SK-N-SH treated with all-trans-retinoic acid at 6 μM for 48 hours (cell line): ENCODE data around the gene TPRG1.

Source experiments
- ATAC-seq: fragments of 200-7000 bp; cut with Tn5 transposase; 3 replicates; pipeline ENCODE4 v1.9.1; 2020; ENCODE audit warnings: mild to moderate bottlenecking, moderate library complexity
- ARNTL ChIP-seq: fragments of 450-650 bp; formaldehyde crosslinking; IDR thresholded peaks from 2 replicates; pipeline ENCODE4 v1.5.0; 2020; ENCODE audit warnings: low read depth, mild to moderate bottlenecking, moderate library complexity, borderline replicate concordance
- BACH2 ChIP-seq: fragments of 250-450 bp; sonication (Bioruptor Pico); IDR thresholded peaks from 2 replicates; pipeline ENCODE4 v1.9.0; 2021; ENCODE audit warnings: mild to moderate bottlenecking, borderline replicate concordance
- CREB5 ChIP-seq: fragments of 250-450 bp; sonication (Bioruptor Pico); IDR thresholded peaks from 2 replicates; pipeline ENCODE4 v1.5.1; 2020; ENCODE audit warnings: low read depth, mild to moderate bottlenecking, moderate library complexity
- CSDC2 ChIP-seq: fragments of 250-450 bp; sonication (Bioruptor Pico); IDR thresholded peaks from 2 replicates; pipeline ENCODE4 v1.5.0; 2020; ENCODE audit warnings: mild to moderate bottlenecking, moderate library complexity
- CSRNP3 ChIP-seq: fragments of 250-450 bp; sonication (Bioruptor Pico); IDR thresholded peaks from 2 replicates; pipeline ENCODE4 v1.5.1; 2021; ENCODE audit warnings: mild to moderate bottlenecking, moderate library complexity
- ESRRG ChIP-seq: fragments of 250-450 bp; sonication (Bioruptor Pico); IDR thresholded peaks from 2 replicates; pipeline ENCODE4 v1.6.1; 2021; ENCODE audit warnings: mild to moderate bottlenecking
- GLIS3 ChIP-seq: fragments of 250-450 bp; sonication (Bioruptor Pico); IDR thresholded peaks from 2 replicates; pipeline ENCODE4 v1.5.0; 2020; ENCODE audit warnings: mild to moderate bottlenecking, moderate library complexity
- ISL1 ChIP-seq: fragments of 250-450 bp; sonication (Bioruptor Pico); IDR thresholded peaks from 2 replicates; pipeline ENCODE4 v2.1.2; 2022; ENCODE audit warnings: mild to moderate bottlenecking, moderate library complexity
- OSR1 ChIP-seq: fragments of 250-450 bp; sonication (Bioruptor Pico); IDR thresholded peaks from 2 replicates; pipeline ENCODE4 v1.8.0; 2022; ENCODE audit warnings: moderate library complexity, mild to moderate bottlenecking, inconsistent platforms
- PATZ1 ChIP-seq: fragments of 250-450 bp; sonication (Bioruptor Pico); IDR thresholded peaks from 2 replicates; pipeline ENCODE4 v1.8.0; 2020; ENCODE audit warnings: mild to moderate bottlenecking, moderate library complexity, borderline replicate concordance
- POU6F1 ChIP-seq: fragments of 250-450 bp; sonication (Bioruptor Pico); IDR thresholded peaks from 2 replicates; pipeline ENCODE4 v1.8.0; 2021; ENCODE audit warnings: low read depth, mild to moderate bottlenecking, moderate library complexity, borderline replicate concordance
- PPARA ChIP-seq: fragments of 250-450 bp; sonication (Bioruptor Pico); IDR thresholded peaks from 2 replicates; pipeline ENCODE4 v1.5.0; 2020; ENCODE audit warnings: mild to moderate bottlenecking, borderline replicate concordance
- SNAI2 ChIP-seq: fragments of 250-450 bp; sonication (Bioruptor Pico); IDR thresholded peaks from 2 replicates; pipeline ENCODE4 v1.5.0; 2020; ENCODE audit warnings: mild to moderate bottlenecking, moderate library complexity
- TCF4 ChIP-seq: fragments of 250-450 bp; sonication (Bioruptor Pico); IDR thresholded peaks from 2 replicates; pipeline ENCODE4 v1.8.0; 2021; ENCODE audit warnings: mild to moderate bottlenecking, moderate library complexity, borderline replicate concordance
- TOX ChIP-seq: fragments of 250-450 bp; sonication (Bioruptor Pico); IDR thresholded peaks from 2 replicates; pipeline ENCODE4 v1.8.0; 2021; ENCODE audit warnings: mild to moderate bottlenecking, moderate library complexity, borderline replicate concordance
- TSHZ2 ChIP-seq: fragments of 250-450 bp; sonication (Bioruptor Pico); IDR thresholded peaks from 2 replicates; pipeline ENCODE4 v1.5.0; 2020; ENCODE audit warnings: mild to moderate bottlenecking, moderate library complexity
- ZC3H10 ChIP-seq: fragments of 250-450 bp; sonication (Bioruptor Pico); IDR thresholded peaks from 2 replicates; pipeline ENCODE4 v1.5.1; 2021; ENCODE audit warnings: mild to moderate bottlenecking, moderate library complexity
- ZNF565 ChIP-seq: fragments of 450-650 bp; formaldehyde crosslinking; conservative IDR thresholded peaks from 2 replicates; pipeline ENCODE4 v1.5.0; 2020; ENCODE audit warnings: low read depth, mild to moderate bottlenecking, moderate library complexity

The TPRG1 gene

GRCh38 chr3:189237526-189237925 is 65.8 kb downstream of the TPRG1 start:
- TF ChIP-seq TSHZ2 (CRISPR knock-in tag) = no peak
- no peak for TF ChIP-seq ESRRG
- no peak for ATAC-seq

- ATAC-seq = no peak
- TF ChIP-seq CSRNP3 (CRISPR knock-in tag) (no peak), ZC3H10 (CRISPR knock-in tag) (no peak), TOX (CRISPR knock-in tag) (no peak), BACH2 (CRISPR knock-in tag) (no peak), SNAI2 (no peak), TCF4 (CRISPR knock-in tag) (no peak), CREB5 (no peak), ZNF565 (CRISPR knock-in tag) (no peak), ESRRG (no peak), POU6F1 (CRISPR knock-in tag) (no peak), PPARA (CRISPR knock-in tag) (no peak), PATZ1 (CRISPR knock-in tag) (no peak), OSR1 (no peak), ARNTL (CRISPR knock-in tag) (no peak)
- TF ChIP-seq, all 23 proteins: peak for 0
These were observed 66.3 kb downstream of the TPRG1 start for GRCh38 chr3:189238071-189238470.

GRCh38 chr3:189239616-189240015 is 67.8 kb downstream of the TPRG1 start:
- ATAC-seq = no peak
- no peak for TF ChIP-seq PPARA (CRISPR knock-in tag)
- TF ChIP-seq BACH2 (CRISPR knock-in tag) = no peak
- no peak for TF ChIP-seq ISL1
- no peak for TF ChIP-seq PATZ1 (CRISPR knock-in tag)
- no peak for TF ChIP-seq CSDC2 (CRISPR knock-in tag)
- no peak for TF ChIP-seq ZC3H10 (CRISPR knock-in tag)
- no peak for TF ChIP-seq GLIS3 (CRISPR knock-in tag)
